ENCODE data around the gene RNF151.

RNF151 gene

DNA sequence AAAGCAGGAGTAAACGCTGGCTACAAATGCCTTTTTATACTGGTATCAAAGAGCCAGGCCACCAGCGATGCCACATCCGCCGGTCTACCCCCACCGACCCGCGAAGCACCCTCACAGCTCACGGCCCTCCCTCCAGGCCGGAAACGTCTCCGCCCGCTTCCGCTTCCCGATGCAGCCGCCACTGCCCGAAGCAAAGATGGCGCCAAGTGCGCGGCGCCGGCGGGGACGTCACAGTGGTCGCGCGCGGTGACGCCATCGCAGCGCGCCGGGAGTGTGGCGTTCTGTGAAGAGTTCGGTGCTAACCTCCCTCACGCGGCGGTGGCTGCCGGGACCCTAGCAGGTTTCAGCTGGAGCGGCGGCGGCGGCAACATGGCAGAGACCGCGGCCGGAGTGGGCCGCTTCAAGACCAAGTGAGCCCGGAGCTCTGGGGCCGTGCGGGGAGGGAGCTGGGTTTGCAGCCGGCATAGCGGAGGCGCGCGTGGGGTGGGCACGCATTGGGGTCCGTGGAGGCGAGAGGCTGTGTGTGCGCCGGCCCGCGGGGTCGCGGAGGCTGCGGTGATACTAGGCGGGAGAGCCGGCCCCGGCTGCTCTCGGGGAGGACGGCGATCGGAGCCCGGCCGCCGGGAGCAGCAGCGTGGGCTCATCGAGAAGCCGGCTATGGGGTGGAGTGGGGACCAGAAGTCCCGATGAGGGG is 5.3 kb downstream of the RNF151 start, which contains the start of gene TBL3:
TSS of gene TBL3 (plus strand) at position 258 of the 694 bp plus-strand sequence. CDS start at position 370, 112 bp downstream.
- peak within 1 kb of the TSS; percentile 97 for H3K4me3 ChIP-seq (replicated peaks in 1 of 2; ENCODE audit: low read depth in 2 of 2, low read length in 2 of 2)
- peak; percentile 93 to 95 for DNase-seq (ENCODE audit: low read depth in 2 of 2)
- TF ChIP-seq, protein P1, sequence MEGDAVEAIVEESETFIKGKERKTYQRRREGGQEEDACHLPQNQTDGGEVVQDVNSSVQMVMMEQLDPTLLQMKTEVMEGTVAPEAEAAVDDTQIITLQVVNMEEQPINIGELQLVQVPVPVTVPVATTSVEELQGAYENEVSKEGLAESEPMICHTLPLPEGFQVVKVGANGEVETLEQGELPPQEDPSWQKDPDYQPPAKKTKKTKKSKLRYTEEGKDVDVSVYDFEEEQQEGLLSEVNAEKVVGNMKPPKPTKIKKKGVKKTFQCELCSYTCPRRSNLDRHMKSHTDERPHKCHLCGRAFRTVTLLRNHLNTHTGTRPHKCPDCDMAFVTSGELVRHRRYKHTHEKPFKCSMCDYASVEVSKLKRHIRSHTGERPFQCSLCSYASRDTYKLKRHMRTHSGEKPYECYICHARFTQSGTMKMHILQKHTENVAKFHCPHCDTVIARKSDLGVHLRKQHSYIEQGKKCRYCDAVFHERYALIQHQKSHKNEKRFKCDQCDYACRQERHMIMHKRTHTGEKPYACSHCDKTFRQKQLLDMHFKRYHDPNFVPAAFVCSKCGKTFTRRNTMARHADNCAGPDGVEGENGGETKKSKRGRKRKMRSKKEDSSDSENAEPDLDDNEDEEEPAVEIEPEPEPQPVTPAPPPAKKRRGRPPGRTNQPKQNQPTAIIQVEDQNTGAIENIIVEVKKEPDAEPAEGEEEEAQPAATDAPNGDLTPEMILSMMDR (IDR thresholded peaks at IDR 0.05; ENCODE audit: low read depth, low read length) = no peak

GRCh38 chr16:1972490-1972877 is 5.8 kb downstream of the RNF151 start:
- peak in 1 of 2 donors; percentile 33 for DNase-seq (ENCODE audit: low read depth in 2 of 2)
- TF ChIP-seq, protein P1 (IDR thresholded peaks at IDR 0.05; ENCODE audit: low read depth, low read length) = no peak
- peak overlapping the region; percentile 97 for H3K4me3 ChIP-seq (replicated peaks in 1 of 2; ENCODE audit: low read depth in 2 of 2, low read length in 2 of 2)

DNA sequence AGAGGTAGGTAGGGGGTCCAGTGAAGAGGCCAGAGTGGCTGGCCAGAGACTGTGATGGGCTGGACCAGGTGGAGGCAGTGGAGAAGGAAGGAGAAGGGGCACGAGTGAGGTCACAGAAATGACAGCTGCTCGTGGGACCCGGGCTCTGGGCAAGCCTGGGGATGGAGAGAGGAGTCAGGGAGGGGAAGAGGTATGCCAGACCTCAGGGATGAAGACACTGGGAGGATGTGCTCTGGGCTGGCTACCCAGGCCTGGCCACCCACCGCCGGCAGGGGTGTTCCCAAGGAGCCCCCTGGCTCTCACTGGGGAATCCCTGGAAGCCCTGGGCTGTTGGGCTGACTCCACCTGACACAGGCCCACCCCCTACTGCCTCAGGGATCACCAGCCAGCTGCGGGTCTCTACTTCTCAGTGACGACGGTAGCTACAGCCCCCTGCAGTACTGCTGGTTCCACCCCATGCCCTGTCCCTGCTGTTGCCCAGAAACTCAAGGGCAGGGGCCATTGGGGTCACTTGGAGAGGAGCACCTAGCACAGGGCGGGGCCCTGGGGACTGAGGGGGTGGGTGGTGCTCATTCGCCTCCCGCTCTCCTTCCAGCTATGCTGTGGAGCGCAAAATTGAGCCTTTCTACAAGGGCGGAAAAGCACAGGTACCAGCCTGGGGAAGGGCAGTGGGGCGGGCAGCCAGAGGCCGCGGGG is 7.0 kb downstream of the RNF151 start:
- no peak for DNase-seq (ENCODE audit: low read depth in 2 of 2)
- no peak overlapping the region for H3K4me3 ChIP-seq (replicated peaks in 1 of 2; ENCODE audit: low read depth in 2 of 2, low read length in 2 of 2)
- TF ChIP-seq, protein P1 (IDR thresholded peaks at IDR 0.05; ENCODE audit: low read depth, low read length) = no peak

- DNase-seq (ENCODE audit: low read depth in 2 of 2) = no peak
- H3K4me3 ChIP-seq (replicated peaks in 1 of 2; ENCODE audit: low read depth in 2 of 2, low read length in 2 of 2) = no peak overlapping the region
- TF ChIP-seq, protein P1 (IDR thresholded peaks at IDR 0.05; ENCODE audit: low read depth, low read length) = no peak
Observed at GRCh38 chr16:1974157-1975070, 7.8 kb downstream of the RNF151 start.

DNA sequence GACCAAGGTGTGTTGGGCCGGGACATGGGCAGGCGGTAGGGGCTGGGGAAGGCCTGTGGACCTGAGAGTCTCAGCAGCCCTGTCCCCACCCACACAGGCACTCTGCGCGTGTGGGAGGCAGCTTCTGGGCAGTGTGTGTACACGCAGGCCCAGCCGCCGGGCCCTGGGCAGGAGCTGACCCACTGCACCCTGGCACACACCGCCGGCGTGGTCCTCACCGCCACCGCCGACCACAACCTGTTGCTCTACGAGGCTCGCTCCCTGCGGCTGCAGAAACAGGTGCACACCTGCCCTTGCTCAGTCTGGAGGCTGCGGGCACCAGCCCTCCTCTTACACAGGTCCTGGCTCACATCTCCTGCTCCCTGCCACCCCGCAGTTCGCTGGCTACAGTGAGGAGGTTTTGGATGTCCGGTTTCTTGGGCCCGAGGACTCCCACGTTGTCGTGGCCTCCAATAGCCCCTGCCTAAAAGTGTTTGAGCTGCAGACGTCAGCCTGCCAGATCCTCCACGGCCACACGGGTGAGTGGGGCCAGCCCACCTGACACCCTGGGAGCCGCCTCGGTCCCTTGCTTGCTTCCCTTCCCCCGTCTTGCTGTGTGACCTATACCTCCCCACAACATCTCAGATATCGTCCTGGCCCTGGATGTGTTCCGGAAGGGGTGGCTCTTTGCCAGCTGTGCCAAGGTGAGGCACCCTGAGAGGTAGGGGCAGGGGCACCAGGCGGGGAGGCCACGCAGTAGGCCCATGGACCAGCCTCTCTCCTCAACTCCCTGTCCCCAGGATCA is 9.0 kb downstream of the RNF151 start:
- TF ChIP-seq, protein P1 (IDR thresholded peaks at IDR 0.05; ENCODE audit: low read depth, low read length) = no peak
- H3K4me3 ChIP-seq (replicated peaks in 1 of 2; ENCODE audit: low read depth in 2 of 2, low read length in 2 of 2) = no peak overlapping the region
- DNase-seq (ENCODE audit: low read depth in 2 of 2) = no peak

DNA sequence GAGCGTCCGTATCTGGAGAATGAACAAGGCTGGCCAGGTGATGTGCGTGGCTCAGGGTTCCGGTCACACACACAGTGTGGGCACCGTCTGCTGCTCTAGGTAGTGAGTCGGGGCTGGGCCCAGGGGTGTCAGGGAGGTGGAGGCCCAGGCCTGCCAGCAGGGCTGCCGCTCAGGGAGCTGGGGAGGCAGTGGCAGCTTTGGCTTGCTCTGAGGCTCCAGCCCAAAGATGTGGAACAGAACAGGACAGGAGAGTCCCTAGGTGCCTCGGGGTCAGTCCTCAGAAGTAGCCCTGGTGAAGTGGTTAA is 9.5 kb downstream of the RNF151 start:
- DNase-seq (ENCODE audit: low read depth in 2 of 2) = no peak
- H3K4me3 ChIP-seq (replicated peaks in 1 of 2; ENCODE audit: low read depth in 2 of 2, low read length in 2 of 2) = no peak overlapping the region
- TF ChIP-seq, protein P1 (IDR thresholded peaks at IDR 0.05; ENCODE audit: low read depth, low read length) = no peak

Data from cardiac fibroblast (primary cell).